Caco-2 (cell line): ENCODE results near the gene MLH3. TPM values are rescaled to one million over a fixed set of nuclear protein-coding genes. Genes with fewer than 3 reads are reported as not detected.
A peak's percentile ranks its signal among the peaks of the same experiment; 100 is the strongest.

Source experiments
- BruUV-seq: library from RNA; stranded (reverse); fragments of 400-500 nt; replicated peaks from 2 replicates; lab custom pipeline; 2021; lab: Mats Ljungman, UMichigan
- CTCF ChIA-PET: fragments of 300-600 bp; sonication (Branson Sonifier 250); formaldehyde crosslinking; loops from one replicate; lab custom pipeline; 2022; ENCODE audit warnings: antibody characterized with exemption; lab: Charles Lee
- POLR2A ChIA-PET: fragments of 300-600 bp; sonication (Branson Sonifier 250); formaldehyde crosslinking; loops from one replicate; lab custom pipeline; 2022; ENCODE audit warnings: antibody characterized with exemption; lab: Charles Lee
- DNase-seq, 2 experiments: peaks; one replicate each; pipeline versions ENCODE4 v3.0.0 to v3.0.0-alpha.2; 2020 to 2022
- H3K27me3 ChIP-seq: replicated peaks from 2 replicates; pipeline ENCODE4 v1.6.0; 2011; ENCODE audit warnings: low read length; ENCODE audit not compliant: control insufficient read depth, insufficient read depth
- H3K36me3 ChIP-seq: 2 replicates; pipeline ENCODE4 v1.5.1; 2011; ENCODE audit warnings: low read length; ENCODE audit not compliant: control insufficient read depth, insufficient read depth
- H3K4me1 ChIP-seq: fragments of 250-450 bp; sonication (Bioruptor Pico); 2 replicates; pipeline ENCODE4 v1.5.1; 2020; ENCODE audit warnings: mild to moderate bottlenecking
- H3K4me3 ChIP-seq: 2 replicates; pipeline ENCODE4 v1.5.1; 2011; ENCODE audit warnings: low read depth, mild to moderate bottlenecking, control low read depth, low read length
- H3K9me3 ChIP-seq: fragments of 250-450 bp; sonication (Bioruptor Pico); 2 replicates; pipeline ENCODE4 v1.5.1; 2020; ENCODE audit warnings: mild to moderate bottlenecking, moderate library complexity
- H3K27ac Mint-ChIP-seq: one replicate; pipeline ENCODE4 v1.8.0; 2022; ENCODE audit warnings: mixed read lengths; ENCODE audit not compliant: unreplicated experiment
- H3K27me3 Mint-ChIP-seq: one replicate; pipeline ENCODE4 v1.8.0; 2022; ENCODE audit warnings: mixed read lengths; ENCODE audit not compliant: insufficient read depth, unreplicated experiment
- H3K36me3 Mint-ChIP-seq: one replicate; pipeline ENCODE4 v1.8.0; 2022; ENCODE audit warnings: mild to moderate bottlenecking, mixed read lengths; ENCODE audit not compliant: insufficient read depth, unreplicated experiment
- H3K4me1 Mint-ChIP-seq: one replicate; pipeline ENCODE4 v1.8.0; 2022; ENCODE audit warnings: low read depth, mixed read lengths; ENCODE audit not compliant: unreplicated experiment
- H3K4me3 Mint-ChIP-seq: one replicate; pipeline ENCODE4 v1.8.0; 2022; ENCODE audit warnings: mild to moderate bottlenecking, moderate library complexity, mixed read lengths; ENCODE audit not compliant: unreplicated experiment
- H3K9me3 Mint-ChIP-seq: one replicate; pipeline ENCODE4 v1.8.0; 2022; ENCODE audit warnings: mixed read lengths; ENCODE audit not compliant: unreplicated experiment
- CTCF ChIP-seq, 2 experiments: fragments of 200-600 bp in 1 of 2; IDR thresholded peaks; 1 replicate in 1 of 2; 2 replicates in 1 of 2; pipeline versions ENCODE4 v1.5.1 to v1.8.0; 2011 to 2022; ENCODE audit warnings: antibody characterized with exemption in 1 of 2, control low read depth in 1 of 2, inconsistent platforms in 1 of 2, low read depth in 1 of 2, low read length in 1 of 2, mild to moderate bottlenecking in 1 of 2, moderate library complexity in 1 of 2; ENCODE audit not compliant: insufficient read depth in 1 of 2, severe bottlenecking in 1 of 2, unreplicated experiment in 1 of 2
- intact Hi-C: fragments of 100-400 bp; cut with micrococcal nuclease; formaldehyde crosslinking; loops from one replicate; pipeline ENCODE4 v1.10.0; 2022; ENCODE audit not compliant: unreplicated experiment
- total RNA-seq: library from RNA; stranded (reverse); gene quantifications from 2 replicates; pipeline ENCODE4 v1.2.3, GENCODE V29; 2022

The MLH3 gene
- total RNA-seq, 1 experiment from 2014 or later: 24.5 TPM

GRCh38 chr14:75053396-75054291 lies 2.4 kb upstream of the MLH3 start:
- BruUV-seq: no TSS peak
- Histone ChIP-seq H3K36me3 (no peaks in the 10 kb centered on the region), H3K4me1 (no peaks in the 10 kb centered on the region), H3K4me3 (no peak overlapping the region), H3K9me3 (no peaks in the 10 kb centered on the region), H3K27me3 (no peaks in the 10 kb centered on the region)
- H3K36me3 Mint-ChIP-seq: peaks cover 25% of the 10 kb centered on the region
- H3K27me3 Mint-ChIP-seq: no peaks in the 10 kb centered on the region
- H3K27ac Mint-ChIP-seq: no peak overlapping the region
- ChIA-PET CTCF (no interaction called here), POLR2A (no interaction called here)
- peaks cover 5% of the 10 kb centered on the region for H3K4me1 Mint-ChIP-seq
- TF ChIP-seq CTCF (IDR thresholded peaks at IDR 0.05; ENCODE audit: insufficient read depth in 1 of 2, low read depth in 1 of 2, low read length in 1 of 2, severe bottlenecking in 1 of 2, unreplicated experiment in 1 of 2): no peak
- DNase-seq: no peak
- intact Hi-C loops: no loop called here
- H3K4me3 Mint-ChIP-seq: no peak overlapping the region
- H3K9me3 Mint-ChIP-seq: no peaks in the 10 kb centered on the region

DNA sequence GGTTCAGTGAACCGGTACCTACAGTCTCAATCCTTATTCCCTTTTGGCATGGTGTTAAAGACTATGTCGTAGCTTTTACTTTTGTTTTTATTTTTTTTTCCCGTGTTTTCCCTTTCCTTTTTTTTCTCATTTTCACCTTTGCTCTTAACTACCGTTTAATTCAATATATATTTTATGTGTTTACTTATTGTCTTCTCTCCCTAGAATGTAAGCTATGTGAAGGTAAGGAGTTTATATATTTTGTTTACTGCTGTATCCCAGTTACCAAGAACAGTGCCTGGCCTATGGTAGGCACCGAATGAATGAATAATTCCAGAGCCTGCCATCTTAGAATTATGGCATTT lies 261 bp upstream of the MLH3 start:
- TF ChIP-seq CTCF (IDR thresholded peaks at IDR 0.05; ENCODE audit: insufficient read depth in 1 of 2, low read depth in 1 of 2, low read length in 1 of 2, severe bottlenecking in 1 of 2, unreplicated experiment in 1 of 2): no peak
- BruUV-seq: no TSS peak

GRCh38 chr14:75049731-75050201 lies 1.5 kb downstream of the MLH3 start:
- BruUV-seq: TSS peak; percentile 19
- POLR2A ChIA-PET: no interaction called here
- Histone ChIP-seq H3K36me3 (no peaks in the 10 kb centered on the region), H3K27me3 (no peaks in the 10 kb centered on the region), H3K4me1 (peaks cover 10% of the 10 kb centered on the region), H3K4me3 (no peak overlapping the region), H3K9me3 (no peaks in the 10 kb centered on the region)
- CTCF ChIA-PET: interaction anchor here (0.6 kb wide), 1 partner anchor 20 kb away, joined by 3 read pairs; the partner anchor contains the start of gene ZC2HC1C
- H3K4me1 Mint-ChIP-seq: peaks cover 5% of the 10 kb centered on the region
- H3K27me3 Mint-ChIP-seq: no peaks in the 10 kb centered on the region
- peaks cover 28% of the 10 kb centered on the region for H3K36me3 Mint-ChIP-seq
- intact Hi-C loops: loop anchor here (2.0 kb wide), 1 partner anchor 19 kb away; the partner anchor contains the start of gene ZC2HC1C
- H3K4me3 Mint-ChIP-seq: peak overlapping the region; percentile 85
- no peak for TF ChIP-seq CTCF (IDR thresholded peaks at IDR 0.05; ENCODE audit: insufficient read depth in 1 of 2, low read depth in 1 of 2, low read length in 1 of 2, severe bottlenecking in 1 of 2, unreplicated experiment in 1 of 2)
- no peaks in the 10 kb centered on the region for H3K9me3 Mint-ChIP-seq
- no peak for DNase-seq
- H3K27ac Mint-ChIP-seq: no peak overlapping the region

More for the DNA sequence above, 261 bp upstream of the MLH3 start:
- no peaks in the 10 kb centered on the region for H3K9me3 Mint-ChIP-seq
- peaks cover 5% of the 10 kb centered on the region for H3K4me1 Mint-ChIP-seq
- H3K27me3 Mint-ChIP-seq: no peaks in the 10 kb centered on the region
- Histone ChIP-seq H3K27me3 (no peaks in the 10 kb centered on the region), H3K4me3 (peak overlapping the region; percentile 62), H3K9me3 (no peaks in the 10 kb centered on the region), H3K4me1 (peaks cover 10% of the 10 kb centered on the region), H3K36me3 (no peaks in the 10 kb centered on the region)
- ChIA-PET POLR2A (interaction anchor here (0.6 to 0.7 kb wide), 3 partner anchors 12 to 194 kb away, joined by 3 to 8 read pairs (median 4); partner anchors contain the start of gene ACYP1), CTCF (no interaction called here)
- H3K4me3 Mint-ChIP-seq: peak overlapping the region; percentile 85
- no peak for DNase-seq
- intact Hi-C loops: loop anchor here (1.0 to 2.0 kb wide), 2 partner anchors 17 to 49 kb away; partner anchors contain the start of genes EIF2B2 and ZC2HC1C
- H3K36me3 Mint-ChIP-seq: peaks cover 35% of the 10 kb centered on the region
- peak overlapping the region; percentile 86 for H3K27ac Mint-ChIP-seq
